ENCODE results near the gene ROBO2. TPM values are rescaled to one million over a fixed set of nuclear protein-coding genes. Genes with fewer than 3 reads are reported as not detected.

Gene ROBO2
- total RNA-seq, 4 donors from 2014 or later = 0.20 to 0.41 (median 0.32) TPM; not detected in 1

GRCh38 chr3:77256584-77257503, 216.9 kb downstream of the ROBO2 start:
- H3K36me3 ChIP-seq = no peaks in the 10 kb centered on the region
- TF ChIP-seq CTCF (IDR thresholded peaks at IDR 0.05) (no peak), EP300 (IDR thresholded peaks at IDR 0.05; ENCODE audit: low read depth) (no peak), POLR2A (IDR thresholded peaks at IDR 0.05) (no peak), POLR2AphosphoS5 (IDR thresholded peaks at IDR 0.05) (no peak)
- no peak overlapping the region for H3K4me3 ChIP-seq
- no peak overlapping the region for H3K27ac ChIP-seq
- no peaks in the 10 kb centered on the region for H3K4me1 ChIP-seq
- H3K27me3 ChIP-seq = no peaks in the 10 kb centered on the region
- in situ Hi-C loops (cut with MboI; ENCODE audit: low pct_ligation_motif_present in 1 of 4, low pct_unique_long_range_greater_than_20kb in 1 of 4, low sequenced_read_pairs in 3 of 4) (loop anchor here (5.0 to 10.0 kb wide), 3 partner anchors 212 to 222 kb away; partner anchors contain the start of gene ROBO2 (in 1 of the 4)), intact Hi-C loops (cut with DNase I; ENCODE audit: low total_unique reads) (loop anchor here (5.0 kb wide), 1 partner anchor 220 kb away; no protein-coding TSS in a partner anchor)
- 60 to 63% methylated on average over 8 to 9 of the region's 9 CpGs for WGBS, 2 donors (ENCODE audit: low coverage in 1 of 2)
- DNase-seq = no peak
- H3K9me3 ChIP-seq = no peaks in the 10 kb centered on the region

DNA sequence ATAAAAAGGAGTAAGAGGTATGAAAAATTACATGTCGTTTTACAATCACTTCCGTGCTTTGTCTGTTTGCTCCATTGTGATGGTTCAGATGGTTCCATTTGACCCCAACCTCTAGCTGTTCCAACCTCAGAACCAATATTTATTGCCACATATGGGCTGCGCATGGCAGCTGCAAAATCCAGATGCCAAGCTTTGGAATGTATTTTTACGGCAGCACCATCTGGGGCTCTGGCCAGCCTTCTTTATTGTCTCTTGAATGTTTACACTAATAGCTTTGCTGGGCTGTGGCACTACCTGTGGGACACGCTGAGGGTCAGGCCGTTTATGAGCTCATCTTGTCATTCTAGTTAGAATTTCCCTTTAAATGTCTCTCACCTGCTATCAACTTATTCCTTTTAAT, 219.8 kb downstream of the ROBO2 start:
- Histone ChIP-seq H3K9me3 (no peaks in the 10 kb centered on the region), H3K4me3 (no peak overlapping the region), H3K36me3 (no peaks in the 10 kb centered on the region), H3K27ac (no peak overlapping the region), H3K27me3 (no peaks in the 10 kb centered on the region), H3K4me1 (no peaks in the 10 kb centered on the region)
- WGBS, 2 donors (ENCODE audit: low coverage in 1 of 2) = 40 to 46% methylated on average over 6 of the region's 6 CpGs
- DNase-seq = peak; percentile 21
- no peak for TF ChIP-seq CTCF (IDR thresholded peaks at IDR 0.05)
- peak; percentile 66 to 81 (median 69) for TF ChIP-seq POLR2AphosphoS5 (IDR thresholded peaks at IDR 0.05)
- in situ Hi-C loops (cut with MboI; ENCODE audit: low pct_ligation_motif_present in 1 of 4, low pct_unique_long_range_greater_than_20kb in 1 of 4, low sequenced_read_pairs in 3 of 4) = loop anchor here (5.0 to 10.0 kb wide), 3 partner anchors 215 to 225 kb away; partner anchors contain the start of gene ROBO2 (in 1 of the 4)
- intact Hi-C loops (cut with DNase I; ENCODE audit: low total_unique reads) = loop anchor here (5.0 kb wide), 1 partner anchor 222 kb away; no protein-coding TSS in a partner anchor

DNA sequence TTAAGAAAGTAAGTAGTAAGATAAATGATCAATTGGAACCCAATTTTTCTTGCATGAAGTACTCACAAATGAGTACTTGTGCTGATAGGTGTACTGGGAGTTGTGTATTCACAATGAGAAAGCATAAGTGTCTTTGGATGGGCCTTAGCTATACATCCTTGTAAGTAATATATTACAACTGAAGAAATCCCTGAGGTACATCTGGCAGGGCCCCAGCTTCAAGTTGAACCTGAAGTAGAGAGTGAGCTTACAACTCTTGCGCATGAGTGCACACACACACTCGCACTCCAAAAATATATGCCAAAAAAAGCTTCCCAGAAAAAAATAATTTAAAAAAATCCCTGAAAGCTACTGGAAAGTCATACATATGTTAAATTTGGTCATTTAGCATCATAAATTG, 222.5 kb downstream of the ROBO2 start:
- Histone ChIP-seq H3K27ac (no peak overlapping the region), H3K9me3 (no peaks in the 10 kb centered on the region), H3K36me3 (no peaks in the 10 kb centered on the region), H3K4me3 (no peak overlapping the region), H3K4me1 (no peaks in the 10 kb centered on the region), H3K27me3 (no peaks in the 10 kb centered on the region)
- TF ChIP-seq POLR2AphosphoS5 (IDR thresholded peaks at IDR 0.05) = no peak
- TF ChIP-seq POLR2A (IDR thresholded peaks at IDR 0.05) = no peak
- TF ChIP-seq EP300 (IDR thresholded peaks at IDR 0.05; ENCODE audit: low read depth) = no peak
- TF ChIP-seq CTCF (IDR thresholded peaks at IDR 0.05) = no peak
- in situ Hi-C loops (cut with MboI; ENCODE audit: low pct_ligation_motif_present in 1 of 4, low pct_unique_long_range_greater_than_20kb in 1 of 4, low sequenced_read_pairs in 3 of 4) = no loop called here
- intact Hi-C loops (cut with DNase I; ENCODE audit: low total_unique reads) = no loop called here
- 80 to 90% methylated on average over 1 to 2 of the region's 2 CpGs for WGBS, 2 donors (ENCODE audit: low coverage in 1 of 2)
- no peak for DNase-seq

GRCh38 chr3:77267589-77267988, 227.7 kb downstream of the ROBO2 start:
- Histone ChIP-seq H3K27ac (no peak overlapping the region), H3K4me3 (no peak overlapping the region), H3K9me3 (no peaks in the 10 kb centered on the region), H3K36me3 (no peaks in the 10 kb centered on the region), H3K27me3 (no peaks in the 10 kb centered on the region), H3K4me1 (no peaks in the 10 kb centered on the region)
- no peak for DNase-seq
- TF ChIP-seq CTCF (IDR thresholded peaks at IDR 0.05) (no peak), POLR2A (IDR thresholded peaks at IDR 0.05) (no peak), POLR2AphosphoS5 (IDR thresholded peaks at IDR 0.05) (no peak), EP300 (IDR thresholded peaks at IDR 0.05; ENCODE audit: low read depth) (no peak)
- 88% methylated on average over 3 of the region's 3 CpGs; no CpG with 5 or more reads in 1 of the 2 donors for WGBS, 2 donors (ENCODE audit: low coverage in 1 of 2)
- intact Hi-C loops (cut with DNase I; ENCODE audit: low total_unique reads) = no loop called here
- in situ Hi-C loops (cut with MboI; ENCODE audit: low pct_ligation_motif_present in 1 of 4, low pct_unique_long_range_greater_than_20kb in 1 of 4, low sequenced_read_pairs in 3 of 4) = no loop called here
